H9 (cell line): Measurements from ENCODE around the gene FHOD3. TPM values are rescaled to one million over a fixed set of nuclear protein-coding genes. Genes with fewer than 3 reads are reported as not detected.

Experiments used
- DNase-seq: peaks from one replicate; pipeline ENCODE4 v3.0.0-alpha.2; 2017
- H2AFZ ChIP-seq: one replicate; pipeline ENCODE4 v1.6.1; 2013; ENCODE audit warnings: mild to moderate bottlenecking, low read length, control low read depth, moderate library complexity
- H2AK5ac ChIP-seq: 2 replicates; pipeline ENCODE4 v1.6.1; 2013; ENCODE audit warnings: low read length, control low read depth, mixed read lengths; ENCODE audit not compliant: insufficient read length
- H2BK120ac ChIP-seq: one replicate; pipeline ENCODE4 v1.6.1; 2013; ENCODE audit warnings: low read depth, mild to moderate bottlenecking, low read length, control low read depth, inconsistent platforms; ENCODE audit not compliant: poor library complexity, severe bottlenecking
- H2BK12ac ChIP-seq: 2 replicates; pipeline ENCODE4 v1.6.1; 2013; ENCODE audit warnings: low read length, control low read depth, mixed read lengths, low read depth; ENCODE audit not compliant: insufficient read length
- H2BK15ac ChIP-seq: 2 replicates; pipeline ENCODE4 v1.6.1; 2013; ENCODE audit warnings: low read depth, low read length, control low read depth
- H2BK20ac ChIP-seq: one replicate; pipeline ENCODE4 v1.6.1; 2013; ENCODE audit warnings: low read depth, mild to moderate bottlenecking, low read length, control low read depth, inconsistent platforms; ENCODE audit not compliant: poor library complexity, severe bottlenecking
- H2BK5ac ChIP-seq: 2 replicates; pipeline ENCODE4 v1.6.1; 2013; ENCODE audit warnings: low read length, control low read depth, mixed read lengths; ENCODE audit not compliant: insufficient read length
- H3K14ac ChIP-seq: 2 replicates; pipeline ENCODE4 v1.6.1; 2013; ENCODE audit warnings: low read length, control low read depth; ENCODE audit not compliant: insufficient read depth
- H3K18ac ChIP-seq: 2 replicates; pipeline ENCODE4 v1.6.1; 2013; ENCODE audit warnings: low read depth, mild to moderate bottlenecking, mixed read lengths, low read length, control low read depth; ENCODE audit not compliant: insufficient read length
- H3K23ac ChIP-seq: 2 replicates; pipeline ENCODE4 v1.6.1; 2013; ENCODE audit warnings: low read length, control low read depth, mixed read lengths, low read depth; ENCODE audit not compliant: insufficient read length
- H3K23me2 ChIP-seq: 2 replicates; pipeline ENCODE4 v1.6.1; 2013; ENCODE audit warnings: low read depth, mild to moderate bottlenecking, mixed read lengths, low read length, control low read depth; ENCODE audit not compliant: insufficient read length, poor library complexity, severe bottlenecking
- H3K27ac ChIP-seq: 2 replicates; pipeline ENCODE4 v1.5.1; 2013; ENCODE audit warnings: low read length, control low read depth, mixed read lengths, low read depth; ENCODE audit not compliant: insufficient read length
- H3K27me3 ChIP-seq: 2 replicates; pipeline ENCODE4 v1.6.1; 2013; ENCODE audit warnings: low read length, control low read depth, inconsistent platforms; ENCODE audit not compliant: insufficient read depth
- H3K4ac ChIP-seq: 2 replicates; pipeline ENCODE4 v1.6.1; 2013; ENCODE audit warnings: low read depth, mild to moderate bottlenecking, control low read depth, inconsistent platforms, low read length, moderate library complexity
- H3K4me1 ChIP-seq: 2 replicates; pipeline ENCODE4 v1.6.1; 2013; ENCODE audit warnings: low read length, control low read depth, inconsistent platforms; ENCODE audit not compliant: insufficient read depth
- H3K4me2 ChIP-seq: 2 replicates; pipeline ENCODE4 v1.6.1; 2013; ENCODE audit warnings: low read length, control low read depth, mixed read lengths; ENCODE audit not compliant: insufficient read length, insufficient read depth
- H3K56ac ChIP-seq: 2 replicates; pipeline ENCODE4 v1.6.1; 2013; ENCODE audit warnings: low read depth, mild to moderate bottlenecking, mixed read lengths, low read length, control low read depth; ENCODE audit not compliant: insufficient read length
- H3K79me1 ChIP-seq: 2 replicates; pipeline ENCODE4 v1.6.1; 2013; ENCODE audit warnings: low read depth, mild to moderate bottlenecking, moderate library complexity, low read length, control low read depth, inconsistent platforms; ENCODE audit not compliant: insufficient read depth, poor library complexity, severe bottlenecking
- H3K79me2 ChIP-seq: 2 replicates; pipeline ENCODE4 v1.6.1; 2013; ENCODE audit warnings: low read length, control low read depth, inconsistent platforms; ENCODE audit not compliant: insufficient read depth
- H3K9ac ChIP-seq: 2 replicates; pipeline ENCODE4 v1.6.1; 2013; ENCODE audit warnings: low read length, control low read depth, mixed read lengths; ENCODE audit not compliant: insufficient read length; ENCODE audit errors: extremely low read depth
- H3K9me3 ChIP-seq: one replicate; pipeline ENCODE4 v1.6.1; 2013; ENCODE audit warnings: low read depth, low read length, inconsistent platforms; ENCODE audit not compliant: control insufficient read depth
- H3T11ph ChIP-seq: one replicate; pipeline ENCODE4 v1.6.1; 2013; ENCODE audit warnings: mild to moderate bottlenecking, low read length, control low read depth, inconsistent platforms
- H4K20me1 ChIP-seq: one replicate; pipeline ENCODE4 v1.6.1; 2013; ENCODE audit not compliant: control insufficient read depth, insufficient read length, insufficient read depth
- H4K5ac ChIP-seq: 2 replicates; pipeline ENCODE4 v1.6.1; 2013; ENCODE audit warnings: low read depth, mild to moderate bottlenecking, mixed read lengths, low read length, control low read depth; ENCODE audit not compliant: insufficient read length
- H4K8ac ChIP-seq: replicated peaks from 2 replicates; pipeline ENCODE4 v1.6.1; 2013; ENCODE audit warnings: low read length, control low read depth, mixed read lengths, low read depth; ENCODE audit not compliant: insufficient read length
- H4K91ac ChIP-seq: 2 replicates; pipeline ENCODE4 v1.6.1; 2013; ENCODE audit warnings: low read depth, mild to moderate bottlenecking, moderate library complexity, mixed read lengths, low read length, control low read depth; ENCODE audit not compliant: insufficient read length
- H3K27ac Mint-ChIP-seq, 3 experiments: 2 replicates in 2 of 3; 3 replicates in 1 of 3; pipeline ENCODE4 v1.8.0; 2020 to 2021; ENCODE audit warnings: mixed read lengths in 3 of 3, mild to moderate bottlenecking in 1 of 3, moderate library complexity in 1 of 3
- H3K27me3 Mint-ChIP-seq: 2 replicates; pipeline ENCODE4 v1.8.0; 2021; ENCODE audit warnings: low read depth, mild to moderate bottlenecking, moderate library complexity, mixed read lengths
- H3K36me3 Mint-ChIP-seq, 3 experiments: 2 replicates in 2 of 3; 3 replicates in 1 of 3; pipeline ENCODE4 v1.8.0; 2020 to 2021; ENCODE audit warnings: low read depth in 3 of 3, mixed read lengths in 3 of 3; ENCODE audit not compliant: insufficient read depth in 1 of 3
- H3K4me1 Mint-ChIP-seq, 2 experiments: 2 replicates each; pipeline ENCODE4 v1.8.0; 2020; ENCODE audit warnings: mixed read lengths in 2 of 2
- H3K4me3 Mint-ChIP-seq, 2 experiments: 2 replicates in 1 of 2; 3 replicates in 1 of 2; pipeline ENCODE4 v1.8.0; 2020 to 2021; ENCODE audit warnings: mild to moderate bottlenecking in 2 of 2, mixed read lengths in 2 of 2, moderate library complexity in 1 of 2
- H3K9me3 Mint-ChIP-seq, 2 experiments: 2 replicates in 1 of 2; 3 replicates in 1 of 2; pipeline ENCODE4 v1.8.0; 2020; ENCODE audit warnings: mild to moderate bottlenecking in 2 of 2, mixed read lengths in 2 of 2, moderate library complexity in 1 of 2
- CTCF ChIP-seq: fragments of 200-600 bp; sonication (generic); conservative IDR thresholded peaks from 3 replicates; pipeline ENCODE4 v1.8.0; 2021; ENCODE audit warnings: antibody characterized with exemption, mild to moderate bottlenecking
- WGBS: extraction: QIAGEN DNeasy Blood & Tissue Kit; methylation state at CpG from one replicate; pipeline ENCODE4 v1.1.7; 2013; ENCODE audit warnings: missing lambda C conversion rate, low lambda C conversion rate, mixed read lengths; ENCODE audit not compliant: insufficient read length; ENCODE audit errors: extremely low coverage; 5-methylcytosine and 5-hydroxymethylcytosine counted together
- total RNA-seq: library from RNA; stranded (reverse); gene quantifications from 2 replicates; pipeline ENCODE4 v1.2.1, GENCODE V29; 2021

FHOD3 gene
- total RNA-seq, 1 experiment from 2014 or later, result 8.0 TPM

- Histone ChIP-seq H3K9me3 (no peaks in the 10 kb centered on the region), H3K14ac (0 out of 2 replicates have a peak overlapping the region, but pooled peaks have one; percentile 0), H3K4me1 (peaks cover 2% of the 10 kb centered on the region; the same call in 1 of the 2 replicates), H4K20me1 (no peaks in the 10 kb centered on the region), H2BK15ac (no peak overlapping the region), H3K9ac (no peak overlapping the region), H3K4ac (no peak overlapping the region), H3K4me2 (no peak overlapping the region), H3K79me2 (no peaks in the 10 kb centered on the region), H4K91ac (no peak overlapping the region), H2BK12ac (no peak overlapping the region), H3K27me3 (no peaks in the 10 kb centered on the region), H3K79me1 (no peaks in the 10 kb centered on the region), H2BK120ac (no peak overlapping the region), H3K23me2 (no peaks in the 10 kb centered on the region), H4K5ac (no peak overlapping the region), H2AFZ (no peak overlapping the region), H4K8ac (no peak overlapping the region), H3K18ac (no peak overlapping the region), H2BK5ac (no peak overlapping the region), H3T11ph (no peak overlapping the region), H3K27ac (no peak overlapping the region), H3K23ac (no peak overlapping the region), H2AK5ac (no peak overlapping the region), H2BK20ac (no peak overlapping the region), H3K56ac (no peak overlapping the region)
- TF ChIP-seq CTCF, result no peak
- Mint-ChIP-seq H3K36me3 (peaks cover 0 to 5% (median 4%) of the 10 kb centered on the region in 3 experiments; a peak in 2 of 7 replicates), H3K4me3 (no peak overlapping the region), H3K9me3 (no peaks in the 10 kb centered on the region), H3K27ac (peak overlapping the region in 1 of 3 experiments; percentile 42; a peak in 2 of 7 replicates), H3K4me1 (peaks cover 34 to 49% of the 10 kb centered on the region in 2 experiments), H3K27me3 (peaks cover 4% of the 10 kb centered on the region)
- peak; percentile 26 for DNase-seq
- no CpG with 5 or more reads among the region's 6 CpGs for WGBS
Observed at GRCh38 chr18:36330435-36331052, 33.0 kb downstream of the FHOD3 start.
